ENCODE results near the gene UNKL. TPM values are rescaled to one million over a fixed set of nuclear protein-coding genes. Genes with fewer than 3 reads are reported as not detected.

The UNKL gene
- total RNA-seq, 1 experiment from 2014 or later: 112 TPM

DNA sequence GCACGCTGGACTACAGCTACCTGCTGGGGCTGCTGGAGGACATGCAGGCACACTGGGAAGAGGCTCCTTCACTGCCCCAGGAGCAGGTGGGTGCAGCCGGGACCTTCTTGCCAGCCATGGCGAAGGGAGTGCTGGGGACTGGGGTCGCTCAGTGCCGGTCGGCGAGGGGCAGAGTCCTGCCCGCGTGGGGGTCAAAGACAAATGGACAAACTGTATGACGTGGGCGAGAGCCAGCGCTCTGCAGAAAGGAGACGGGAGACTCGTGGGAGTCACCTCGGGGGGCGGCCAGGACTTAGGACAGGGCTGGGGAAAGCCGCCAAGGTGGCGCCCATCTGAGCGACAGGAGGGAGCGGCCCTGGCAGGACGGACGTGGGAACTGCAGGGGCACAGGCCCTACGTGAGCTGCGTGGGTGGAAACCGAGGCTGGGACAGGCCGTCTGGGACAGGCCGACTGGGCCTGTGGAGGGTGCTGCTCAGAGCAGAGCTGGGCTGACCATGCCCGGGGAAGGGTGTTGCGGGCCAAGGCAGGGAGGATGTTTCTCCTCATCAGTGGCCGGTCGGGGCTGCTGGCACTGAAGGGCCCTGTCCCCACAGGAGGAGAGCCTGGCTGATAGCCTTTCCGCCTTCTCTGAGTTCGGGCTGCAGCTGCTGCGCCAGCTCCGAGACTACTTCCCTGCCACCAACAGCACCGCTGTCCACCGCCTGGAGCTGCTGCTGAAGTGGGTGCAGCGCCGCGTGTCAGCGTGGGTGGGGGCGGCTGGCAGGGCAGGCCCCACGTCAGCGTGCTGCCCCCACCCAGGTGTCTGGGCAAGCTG is 70.9 kb downstream of the UNKL start:
- Histone ChIP-seq H4K20me1 (ENCODE audit: insufficient read depth) (no peaks in the 10 kb centered on the region), H3K4me3 (no peak overlapping the region), H3K4me2 (peak overlapping the region; percentile 62), H2AFZ (no peak overlapping the region), H3K36me3 (ENCODE audit: low read depth) (no peaks in the 10 kb centered on the region), H3K4me1 (replicated peaks; ENCODE audit: insufficient read depth) (0 out of 2 replicates have a peak, but pooled peaks cover 5% of the 10 kb centered on the region), H3K79me2 (ENCODE audit: low read depth) (no peaks in the 10 kb centered on the region), H3F3A (ENCODE audit: insufficient read depth, low read depth) (0 out of 2 replicates have a peak, but pooled peaks cover 4% of the 10 kb centered on the region), H3K27ac (no peak overlapping the region), H3K9me2 (ENCODE audit: insufficient read depth) (no peaks in the 10 kb centered on the region), H3K27me3 (ENCODE audit: insufficient read depth, low read depth) (no peaks in the 10 kb centered on the region), H3K9me3 (ENCODE audit: insufficient read depth, low read depth) (no peaks in the 10 kb centered on the region)
- CTCF ChIA-PET: interaction anchor here (0.6 to 1.0 kb wide), 2 partner anchors 42 to 287 kb away, joined by 3 to 5 read pairs; no protein-coding TSS in a partner anchor
- no peak for DNase-seq
- TF ChIP-seq, protein P1, sequence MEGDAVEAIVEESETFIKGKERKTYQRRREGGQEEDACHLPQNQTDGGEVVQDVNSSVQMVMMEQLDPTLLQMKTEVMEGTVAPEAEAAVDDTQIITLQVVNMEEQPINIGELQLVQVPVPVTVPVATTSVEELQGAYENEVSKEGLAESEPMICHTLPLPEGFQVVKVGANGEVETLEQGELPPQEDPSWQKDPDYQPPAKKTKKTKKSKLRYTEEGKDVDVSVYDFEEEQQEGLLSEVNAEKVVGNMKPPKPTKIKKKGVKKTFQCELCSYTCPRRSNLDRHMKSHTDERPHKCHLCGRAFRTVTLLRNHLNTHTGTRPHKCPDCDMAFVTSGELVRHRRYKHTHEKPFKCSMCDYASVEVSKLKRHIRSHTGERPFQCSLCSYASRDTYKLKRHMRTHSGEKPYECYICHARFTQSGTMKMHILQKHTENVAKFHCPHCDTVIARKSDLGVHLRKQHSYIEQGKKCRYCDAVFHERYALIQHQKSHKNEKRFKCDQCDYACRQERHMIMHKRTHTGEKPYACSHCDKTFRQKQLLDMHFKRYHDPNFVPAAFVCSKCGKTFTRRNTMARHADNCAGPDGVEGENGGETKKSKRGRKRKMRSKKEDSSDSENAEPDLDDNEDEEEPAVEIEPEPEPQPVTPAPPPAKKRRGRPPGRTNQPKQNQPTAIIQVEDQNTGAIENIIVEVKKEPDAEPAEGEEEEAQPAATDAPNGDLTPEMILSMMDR (conservative IDR thresholded peaks at IDR 0.05): no peak
- TF ChIP-seq EZH2 (IDR thresholded peaks at IDR 0.05; ENCODE audit: low read depth): no peak
- intact Hi-C loops (cut with micrococcal nuclease; ENCODE audit: unreplicated experiment): no loop called here
- BruUV-seq (replicated peaks): no TSS peak
- POLR2A ChIA-PET (ENCODE audit: unreplicated experiment): interaction anchor here (0.6 to 1.0 kb wide), 5 partner anchors 12 to 684 kb away, joined by 3 to 8 read pairs (median 4); no protein-coding TSS in a partner anchor

DNA sequence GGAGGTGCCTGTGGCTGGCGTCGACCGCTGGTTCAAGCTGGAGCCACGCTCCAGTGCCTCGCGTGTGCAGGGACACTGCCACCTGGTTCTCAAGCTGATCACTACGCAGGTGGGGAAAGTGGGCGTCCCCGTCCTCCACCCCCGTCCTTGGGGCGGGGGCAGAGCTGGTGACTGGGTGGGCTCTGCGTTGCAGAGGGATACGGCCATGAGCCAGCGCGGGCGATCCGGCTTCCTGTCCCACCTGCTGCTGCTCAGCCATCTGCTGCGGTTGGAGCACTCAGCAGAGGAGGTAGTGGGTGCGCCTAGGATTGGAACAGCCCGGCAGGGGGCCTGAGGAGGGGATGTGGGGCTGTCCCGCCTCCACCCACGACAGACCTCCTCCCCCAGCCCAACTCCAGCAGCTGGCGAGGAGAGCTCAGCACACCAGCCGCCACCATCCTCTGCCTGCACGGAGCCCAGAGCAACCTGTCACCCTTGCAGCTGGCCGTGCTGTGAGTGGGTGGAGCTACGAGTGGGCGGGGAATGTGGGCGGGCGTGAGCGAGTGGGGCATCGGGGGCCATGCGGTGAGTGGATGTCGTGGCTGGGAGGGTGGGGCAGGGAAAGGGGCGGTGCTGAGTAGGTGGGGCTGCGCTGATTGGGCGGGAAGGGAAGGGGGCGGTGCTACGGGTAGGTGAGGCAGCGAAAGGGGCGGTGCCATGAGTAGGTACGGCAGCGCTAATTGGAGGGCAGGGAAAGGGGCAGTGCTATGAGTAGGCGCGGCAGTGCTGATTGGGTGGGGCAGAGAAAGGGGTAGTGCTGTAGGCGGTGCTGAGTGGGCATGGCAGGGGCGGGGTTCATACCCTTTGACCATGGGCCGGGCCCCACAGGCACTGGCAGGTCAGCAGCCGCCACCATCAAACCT is 71.7 kb downstream of the UNKL start:
- no peak overlapping the region for H3K27ac ChIP-seq
- CTCF ChIA-PET: interaction anchor here (0.6 to 1.0 kb wide), 3 partner anchors 41 to 625 kb away, joined by 3 to 5 read pairs (median 4); no protein-coding TSS in a partner anchor
- H3K27me3 ChIP-seq (ENCODE audit: insufficient read depth, low read depth): no peaks in the 10 kb centered on the region
- no peaks in the 10 kb centered on the region for H3K9me2 ChIP-seq (ENCODE audit: insufficient read depth)
- H4K20me1 ChIP-seq (ENCODE audit: insufficient read depth): no peaks in the 10 kb centered on the region
- TF ChIP-seq, protein P1 (conservative IDR thresholded peaks at IDR 0.05): no peak
- TF ChIP-seq EZH2 (IDR thresholded peaks at IDR 0.05; ENCODE audit: low read depth): no peak
- H3K4me1 ChIP-seq (replicated peaks; ENCODE audit: insufficient read depth): 0 out of 2 replicates have a peak, but pooled peaks cover 5% of the 10 kb centered on the region
- H3F3A ChIP-seq (ENCODE audit: insufficient read depth, low read depth): 0 out of 2 replicates have a peak, but pooled peaks cover 4% of the 10 kb centered on the region
- DNase-seq: peak; percentile 90 to 98
- H3K9me3 ChIP-seq (ENCODE audit: insufficient read depth, low read depth): no peaks in the 10 kb centered on the region
- H3K4me3 ChIP-seq: no peak overlapping the region
- no peaks in the 10 kb centered on the region for H3K36me3 ChIP-seq (ENCODE audit: low read depth)
- H3K4me2 ChIP-seq: peak overlapping the region; percentile 66
- no peaks in the 10 kb centered on the region for H3K79me2 ChIP-seq (ENCODE audit: low read depth)
- BruUV-seq (replicated peaks): no TSS peak
- H2AFZ ChIP-seq: no peak overlapping the region
- intact Hi-C loops (cut with micrococcal nuclease; ENCODE audit: unreplicated experiment): no loop called here
- POLR2A ChIA-PET (ENCODE audit: unreplicated experiment): interaction anchor here (0.6 to 1.0 kb wide), 10 partner anchors 10 to 685 kb away, joined by 4 to 60 read pairs (median 8); partner anchors contain the start of gene RPS2

All from PC-9 (cell line).